OCI-LY1 (cell line): ENCODE results near the gene KAT8.

Experiments used
- H2AFZ ChIP-seq: fragments of 200-600 bp; sonication (generic), shearing (Covaris generic); 2 replicates; pipeline ENCODE4 v1.6.0; 2014; ENCODE audit warnings: antibody characterized with exemption, mild to moderate bottlenecking, low read length
- H3F3A ChIP-seq: fragments of 200-600 bp; sonication (generic), shearing (Covaris generic); 2 replicates; pipeline ENCODE4 v1.6.0; 2014; ENCODE audit warnings: mild to moderate bottlenecking, antibody characterized with exemption, low read length, moderate library complexity; ENCODE audit not compliant: insufficient read depth
- H3K27ac ChIP-seq: fragments of 200-600 bp; sonication (generic); 2 replicates; pipeline ENCODE4 v1.5.1; 2014; ENCODE audit warnings: low read length, mixed run types, mild to moderate bottlenecking, low read depth; ENCODE audit not compliant: poor library complexity, severe bottlenecking
- H3K27me3 ChIP-seq: fragments of 200-600 bp; sonication (generic); 2 replicates; pipeline ENCODE4 v1.6.0; 2014; ENCODE audit warnings: antibody characterized with exemption, mild to moderate bottlenecking, low read length, moderate library complexity; ENCODE audit not compliant: insufficient read depth
- H3K36me3 ChIP-seq: fragments of 200-600 bp; sonication (generic); 2 replicates; pipeline ENCODE4 v1.6.1; 2014; ENCODE audit warnings: mild to moderate bottlenecking, antibody characterized with exemption, low read length, moderate library complexity, mixed read lengths; ENCODE audit not compliant: insufficient read depth
- H3K4me1 ChIP-seq: fragments of 200-600 bp; sonication (generic); 2 replicates; pipeline ENCODE4 v1.5.1; 2014; ENCODE audit warnings: mild to moderate bottlenecking, low read length, moderate library complexity; ENCODE audit not compliant: insufficient read depth, severe bottlenecking
- H3K4me2 ChIP-seq: fragments of 200-600 bp; sonication (generic), shearing (Covaris generic); 2 replicates; pipeline ENCODE4 v1.6.1; 2014; ENCODE audit warnings: low read length
- H3K4me3 ChIP-seq: fragments of 200-600 bp; sonication (generic); 2 replicates; pipeline ENCODE4 v1.5.1; 2014; ENCODE audit warnings: low read length, low read depth, mild to moderate bottlenecking, mixed read lengths; ENCODE audit not compliant: poor library complexity, severe bottlenecking
- H3K79me2 ChIP-seq: fragments of 200-600 bp; shearing (Covaris generic); 2 replicates; pipeline ENCODE4 v1.6.1; 2016; ENCODE audit warnings: mixed run types, low read length, mixed read lengths; ENCODE audit not compliant: insufficient read depth
- H3K9ac ChIP-seq: fragments of 200-600 bp; sonication (generic), shearing (Covaris generic); 2 replicates; pipeline ENCODE4 v1.6.1; 2014; ENCODE audit warnings: mild to moderate bottlenecking, low read length, mixed read lengths
- H3K9me2 ChIP-seq: fragments of 200-600 bp; sonication (generic), shearing (Covaris generic); 2 replicates; pipeline ENCODE4 v1.6.1; 2014; ENCODE audit warnings: low read depth, mild to moderate bottlenecking, low read length, mixed read lengths
- H3K9me3 ChIP-seq: fragments of 200-600 bp; shearing (Covaris generic); 2 replicates; pipeline ENCODE4 v1.6.1; 2014; ENCODE audit warnings: low read length, mixed read lengths
- H4K20me1 ChIP-seq: fragments of 200-600 bp; sonication (generic), shearing (Covaris generic); 2 replicates; pipeline ENCODE4 v1.6.0; 2016; ENCODE audit warnings: mild to moderate bottlenecking, low read length; ENCODE audit not compliant: insufficient read depth
- EZH2 ChIP-seq: fragments of 200-600 bp; sonication (generic), shearing (Covaris generic); IDR thresholded peaks from 2 replicates; pipeline ENCODE4 v1.8.0; 2017; ENCODE audit warnings: borderline replicate concordance, mixed run types, mild to moderate bottlenecking, antibody characterized with exemption, low read length, moderate library complexity, mixed read lengths
- TF ChIP-seq, protein P1 (sequence below): fragments of 200-600 bp; sonication (generic), shearing (Covaris generic); IDR thresholded peaks from 2 replicates; pipeline ENCODE4 v1.5.1; 2017; ENCODE audit warnings: mild to moderate bottlenecking, antibody characterized with exemption, low read length, moderate library complexity, mixed read lengths

KAT8 gene

DNA sequence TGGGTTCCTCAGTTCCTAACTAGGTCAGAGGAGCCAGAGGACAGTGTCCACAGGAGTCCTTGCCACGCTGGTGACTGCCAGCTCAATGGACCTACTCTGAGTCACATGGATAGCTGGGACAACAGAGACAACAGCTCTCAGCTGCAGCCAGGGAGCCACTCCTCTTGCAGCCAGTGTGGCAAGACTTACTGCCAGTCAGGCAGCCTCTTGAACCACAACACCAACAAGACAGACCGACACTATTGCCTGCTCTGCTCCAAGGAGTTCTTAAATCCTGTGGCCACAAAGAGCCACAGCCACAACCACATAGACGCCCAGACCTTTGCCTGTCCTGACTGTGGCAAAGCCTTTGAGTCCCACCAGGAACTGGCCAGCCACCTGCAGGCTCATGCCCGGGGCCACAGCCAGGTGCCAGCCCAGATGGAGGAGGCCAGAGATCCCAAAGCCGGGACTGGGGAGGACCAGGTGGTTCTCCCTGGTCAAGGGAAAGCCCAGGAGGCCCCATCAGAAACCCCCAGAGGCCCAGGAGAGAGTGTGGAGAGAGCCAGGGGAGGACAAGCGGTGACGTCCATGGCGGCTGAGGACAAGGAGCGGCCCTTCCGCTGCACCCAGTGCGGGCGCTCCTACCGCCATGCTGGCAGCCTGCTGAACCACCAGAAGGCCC is 36.6 kb upstream of the KAT8 start:
- Histone ChIP-seq H3K27ac (no peak overlapping the region), H3K9me3 (no peaks in the 10 kb centered on the region), H3K27me3 (no peaks in the 10 kb centered on the region), H3K36me3 (peaks cover 69% of the 10 kb centered on the region), H3K4me3 (no peak overlapping the region), H3K79me2 (no peaks in the 10 kb centered on the region), H2AFZ (no peak overlapping the region), H3K9ac (no peak overlapping the region), H4K20me1 (no peaks in the 10 kb centered on the region), H3K4me1 (no peaks in the 10 kb centered on the region), H3F3A (no peaks in the 10 kb centered on the region), H3K9me2 (no peaks in the 10 kb centered on the region), H3K4me2 (no peak overlapping the region)
- TF ChIP-seq, protein P1, sequence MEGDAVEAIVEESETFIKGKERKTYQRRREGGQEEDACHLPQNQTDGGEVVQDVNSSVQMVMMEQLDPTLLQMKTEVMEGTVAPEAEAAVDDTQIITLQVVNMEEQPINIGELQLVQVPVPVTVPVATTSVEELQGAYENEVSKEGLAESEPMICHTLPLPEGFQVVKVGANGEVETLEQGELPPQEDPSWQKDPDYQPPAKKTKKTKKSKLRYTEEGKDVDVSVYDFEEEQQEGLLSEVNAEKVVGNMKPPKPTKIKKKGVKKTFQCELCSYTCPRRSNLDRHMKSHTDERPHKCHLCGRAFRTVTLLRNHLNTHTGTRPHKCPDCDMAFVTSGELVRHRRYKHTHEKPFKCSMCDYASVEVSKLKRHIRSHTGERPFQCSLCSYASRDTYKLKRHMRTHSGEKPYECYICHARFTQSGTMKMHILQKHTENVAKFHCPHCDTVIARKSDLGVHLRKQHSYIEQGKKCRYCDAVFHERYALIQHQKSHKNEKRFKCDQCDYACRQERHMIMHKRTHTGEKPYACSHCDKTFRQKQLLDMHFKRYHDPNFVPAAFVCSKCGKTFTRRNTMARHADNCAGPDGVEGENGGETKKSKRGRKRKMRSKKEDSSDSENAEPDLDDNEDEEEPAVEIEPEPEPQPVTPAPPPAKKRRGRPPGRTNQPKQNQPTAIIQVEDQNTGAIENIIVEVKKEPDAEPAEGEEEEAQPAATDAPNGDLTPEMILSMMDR = no peak
- TF ChIP-seq EZH2 = no peak

DNA sequence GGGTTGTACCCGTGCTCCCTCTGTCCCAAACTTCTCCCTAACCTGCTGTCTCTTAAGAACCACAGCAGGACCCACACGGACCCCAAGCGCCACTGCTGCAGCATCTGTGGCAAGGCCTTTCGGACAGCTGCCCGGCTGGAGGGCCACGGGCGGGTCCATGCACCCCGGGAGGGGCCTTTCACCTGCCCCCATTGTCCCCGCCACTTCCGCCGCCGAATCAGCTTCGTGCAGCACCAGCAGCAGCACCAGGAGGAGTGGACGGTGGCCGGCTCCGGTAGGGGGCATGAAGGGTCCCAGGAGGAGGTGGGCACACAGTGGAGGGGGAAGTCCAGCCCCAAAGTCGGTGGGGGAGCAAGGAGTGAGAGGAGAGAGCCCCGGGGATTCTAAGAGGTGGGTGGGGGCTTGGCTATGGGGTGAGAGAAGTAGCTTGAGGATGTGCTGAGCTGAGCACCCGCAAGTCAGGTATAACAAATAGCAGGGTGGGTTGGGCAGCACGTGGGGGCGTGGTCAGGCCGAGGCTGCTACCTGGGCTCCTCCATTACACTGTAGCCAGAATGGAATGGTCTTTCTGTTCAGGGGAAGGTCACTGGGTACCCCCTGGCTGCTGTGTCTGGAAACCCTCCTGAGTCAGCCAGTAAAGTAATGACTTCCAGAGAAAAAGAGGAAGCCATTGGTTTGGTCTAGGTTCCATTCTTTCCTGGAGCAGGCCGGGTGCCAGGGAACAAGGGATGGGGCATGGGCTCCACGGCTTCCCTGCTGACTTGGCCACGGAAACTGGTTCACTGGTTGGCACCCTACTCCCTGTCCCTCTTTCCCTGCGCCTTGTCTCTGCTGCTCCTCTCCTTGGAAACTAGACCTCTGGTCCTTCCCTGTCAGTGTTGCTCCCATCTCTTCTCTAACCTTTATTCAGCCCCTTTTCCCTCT is 35.8 kb upstream of the KAT8 start:
- Histone ChIP-seq H4K20me1 (no peaks in the 10 kb centered on the region), H3K4me1 (no peaks in the 10 kb centered on the region), H2AFZ (no peak overlapping the region), H3F3A (no peaks in the 10 kb centered on the region), H3K4me2 (no peak overlapping the region), H3K9ac (no peak overlapping the region), H3K9me3 (no peaks in the 10 kb centered on the region), H3K27me3 (no peaks in the 10 kb centered on the region), H3K36me3 (peaks cover 61% of the 10 kb centered on the region), H3K27ac (no peak overlapping the region), H3K79me2 (no peaks in the 10 kb centered on the region), H3K4me3 (no peak overlapping the region), H3K9me2 (no peaks in the 10 kb centered on the region)
- TF ChIP-seq, protein P1 = no peak
- no peak for TF ChIP-seq EZH2

DNA sequence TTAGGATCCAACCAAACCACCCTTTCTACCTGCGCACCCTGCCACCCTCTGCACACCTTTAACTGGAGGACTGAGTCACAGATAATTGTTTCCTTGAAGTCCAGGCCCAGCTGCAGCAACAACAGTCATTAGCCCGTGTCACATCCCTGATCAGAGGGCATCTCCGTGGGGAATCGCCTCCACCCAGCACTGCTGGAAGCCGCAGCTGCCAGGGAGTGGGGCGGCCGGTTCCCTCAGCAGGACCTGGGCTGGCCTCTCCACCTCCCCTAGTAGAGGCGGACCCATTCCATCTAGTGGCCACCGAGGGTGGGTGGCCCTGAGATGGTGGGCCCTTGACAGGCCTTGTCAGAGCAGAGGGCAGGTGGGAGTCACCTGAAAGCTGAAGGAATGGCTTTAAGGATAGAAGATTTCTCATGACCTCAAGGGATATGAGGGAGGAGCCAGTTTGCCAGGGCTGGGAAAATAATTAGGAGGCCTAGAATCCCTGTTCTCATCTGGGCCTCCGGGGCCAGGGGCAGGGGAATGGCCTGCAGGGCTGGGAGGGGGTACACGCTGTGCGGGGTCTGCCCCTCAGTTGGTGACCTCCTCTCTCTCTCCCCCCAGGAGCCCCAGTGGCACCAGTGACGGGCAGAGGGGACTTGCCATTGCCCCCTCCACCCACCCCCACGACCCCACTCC is 35.0 kb upstream of the KAT8 start:
- Histone ChIP-seq H3K4me3 (no peak overlapping the region), H3K4me1 (no peaks in the 10 kb centered on the region), H3K4me2 (no peak overlapping the region), H3K27me3 (no peaks in the 10 kb centered on the region), H2AFZ (no peak overlapping the region), H3K36me3 (peaks cover 56% of the 10 kb centered on the region), H3K79me2 (no peaks in the 10 kb centered on the region), H3K9me3 (no peaks in the 10 kb centered on the region), H3K9me2 (no peaks in the 10 kb centered on the region), H3F3A (no peaks in the 10 kb centered on the region), H4K20me1 (no peaks in the 10 kb centered on the region), H3K9ac (no peak overlapping the region), H3K27ac (no peak overlapping the region)
- no peak for TF ChIP-seq EZH2
- TF ChIP-seq, protein P1 = no peak
